HG03066 (cell line): Measurements from ENCODE around the gene CSTPP1.

Experiments used
- ATAC-seq: cut with Tn5 transposase; IDR thresholded peaks from one replicate; pipeline ENCODE4 v1.9.1; 2021; ENCODE audit warnings: low read depth; ENCODE audit not compliant: unreplicated experiment

CSTPP1 gene

DNA sequence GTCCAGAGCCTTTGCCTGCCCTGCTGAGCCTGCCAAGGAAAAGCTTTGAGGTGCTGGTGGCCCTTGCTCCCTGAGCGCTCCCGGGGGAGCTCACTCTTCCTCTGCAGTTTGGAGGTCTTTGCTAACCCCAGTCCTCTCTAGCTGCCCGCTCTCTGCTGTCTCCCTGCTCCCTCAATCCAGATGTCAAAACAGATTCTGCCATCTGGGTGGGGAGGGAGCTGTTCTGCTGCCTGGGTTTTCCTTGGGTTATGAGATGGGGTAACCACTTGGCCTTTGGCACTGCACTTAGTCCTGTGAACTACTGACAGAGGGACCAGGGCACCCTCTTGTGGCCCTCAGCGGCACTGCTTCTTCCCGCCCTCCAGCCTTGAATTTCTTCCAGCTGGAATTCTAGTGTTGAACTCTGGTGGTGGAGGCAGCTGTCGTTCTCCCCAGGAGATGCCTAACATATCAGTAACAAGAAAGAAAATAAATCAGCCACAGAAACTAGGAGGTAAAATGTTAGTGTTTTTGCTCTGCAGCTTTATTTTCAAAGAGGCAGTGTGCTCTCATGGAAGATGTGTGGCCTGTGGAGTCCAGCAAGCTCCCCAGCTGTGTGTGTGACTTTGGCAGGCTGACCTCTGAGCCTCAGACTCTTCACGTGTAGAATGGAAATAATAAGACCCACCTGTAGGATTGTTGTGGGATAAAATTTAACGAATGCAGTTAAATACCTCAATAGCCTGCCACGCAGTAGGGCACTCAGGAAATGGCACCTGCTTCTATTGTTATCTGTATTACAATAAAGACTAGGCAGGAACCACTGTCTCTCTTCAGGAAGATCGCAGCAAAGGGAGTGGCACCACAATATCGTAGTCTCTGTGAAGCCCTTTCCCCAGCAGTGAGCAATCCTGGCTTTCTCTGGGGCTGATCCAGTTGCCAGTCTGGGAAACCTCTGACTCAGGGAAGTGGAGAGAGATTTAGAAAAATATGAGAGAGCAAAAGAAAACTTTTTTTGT is 216.7 kb downstream of the CSTPP1 start:
- ATAC-seq: no peak

DNA sequence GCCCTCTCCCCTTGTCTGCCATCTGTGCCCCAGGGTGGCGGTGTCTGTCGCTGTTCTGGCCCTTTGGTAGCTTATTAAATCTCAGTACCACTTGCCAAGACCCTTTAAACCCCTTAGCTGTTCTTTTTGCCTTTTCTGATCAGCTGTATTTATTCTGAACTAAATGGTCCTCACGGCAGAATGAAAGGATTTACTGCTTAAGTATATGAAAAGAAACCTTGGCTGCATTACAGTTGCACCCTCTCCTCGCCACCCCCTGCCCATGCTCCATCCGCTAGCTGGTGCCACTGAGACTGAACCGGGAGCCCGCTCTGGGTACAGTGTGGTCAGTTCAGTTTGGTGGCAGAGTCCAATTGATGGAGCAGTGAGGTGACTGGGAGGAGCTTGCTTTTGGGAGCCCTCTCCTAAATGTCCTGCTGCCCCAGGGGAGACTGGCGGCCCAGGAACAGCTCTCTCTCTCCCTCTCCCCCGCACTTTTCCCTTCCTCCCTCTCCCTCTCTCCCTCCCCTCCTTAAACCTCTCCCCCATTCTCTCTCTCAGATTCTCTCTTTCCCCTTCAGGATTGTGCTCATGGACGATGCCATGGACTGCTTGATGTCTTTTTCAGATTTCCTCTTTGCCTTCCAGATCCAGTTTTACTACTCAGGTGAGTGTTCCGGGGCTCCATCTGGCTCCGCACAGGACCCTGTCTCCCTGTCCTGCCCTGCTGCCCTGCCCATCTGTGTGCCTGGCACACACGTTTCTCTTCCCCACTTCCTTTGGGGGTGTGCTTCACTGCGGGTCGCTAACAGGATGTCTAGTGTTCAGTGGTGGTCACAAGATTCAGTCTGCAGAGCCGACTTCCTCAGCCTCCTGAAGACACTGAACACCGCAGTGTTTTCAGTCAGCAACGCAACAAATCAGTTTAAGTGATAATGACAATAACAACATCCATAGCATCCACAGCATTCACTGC is 218.3 kb downstream of the CSTPP1 start:
- ATAC-seq: no peak

DNA sequence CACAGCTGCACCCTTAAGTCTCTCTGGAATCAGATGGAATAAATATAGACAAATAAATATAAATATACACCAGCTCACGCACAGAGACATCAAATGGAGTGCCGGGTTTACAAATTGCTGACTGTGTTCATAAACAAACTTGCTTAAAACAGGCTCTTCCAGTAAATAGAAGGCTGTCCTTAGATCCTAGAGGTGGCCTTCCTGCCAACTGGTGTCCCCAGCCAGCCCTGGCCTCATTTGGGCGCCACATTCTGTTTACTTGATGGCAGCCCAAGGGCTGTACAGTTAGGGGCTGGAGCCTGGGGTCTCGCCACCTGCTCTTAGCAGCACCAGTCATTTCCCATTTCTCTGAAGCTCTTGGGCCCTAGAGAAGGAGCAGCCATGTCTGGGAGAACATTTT is 219.3 kb downstream of the CSTPP1 start:
- no peak for ATAC-seq

DNA sequence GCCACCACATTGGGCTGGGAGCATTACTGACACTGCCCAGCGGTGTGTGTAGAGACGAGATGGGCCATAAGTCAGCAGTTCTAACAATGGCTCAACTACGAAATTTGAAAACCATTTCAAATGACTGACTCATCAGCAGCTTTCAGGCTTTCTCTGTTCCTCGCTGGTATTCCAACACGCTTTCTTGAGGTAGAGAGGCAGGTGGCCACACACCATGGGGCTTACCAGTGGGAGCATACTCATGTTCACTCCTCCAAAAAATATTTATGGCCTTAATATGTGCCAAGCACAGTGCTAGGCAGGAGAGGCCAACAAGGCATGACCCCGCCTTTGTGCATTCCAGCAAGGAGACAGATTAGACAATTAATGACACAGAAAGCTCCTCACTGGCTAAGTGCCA is 219.8 kb downstream of the CSTPP1 start:
- ATAC-seq: no peak

DNA sequence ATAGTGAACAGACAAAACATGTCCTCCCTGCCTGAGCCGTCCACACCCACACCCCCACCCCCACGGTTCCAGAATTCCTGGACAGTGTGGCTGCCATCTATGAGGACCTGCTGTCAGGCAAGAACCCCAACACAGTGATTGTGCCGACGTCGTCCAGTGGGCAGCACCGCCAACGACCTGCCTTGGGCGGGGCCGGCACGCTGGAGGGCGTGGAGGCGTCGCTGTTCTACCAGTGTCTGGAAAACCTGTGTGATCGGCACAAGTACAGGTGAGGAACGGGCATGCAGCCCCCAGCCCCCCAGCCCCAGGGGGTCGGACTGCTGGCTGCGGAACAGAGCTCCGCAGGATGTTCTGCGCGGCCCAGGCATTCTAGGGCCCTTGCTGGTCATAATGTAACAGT is 220.4 kb downstream of the CSTPP1 start:
- ATAC-seq: no peak

DNA sequence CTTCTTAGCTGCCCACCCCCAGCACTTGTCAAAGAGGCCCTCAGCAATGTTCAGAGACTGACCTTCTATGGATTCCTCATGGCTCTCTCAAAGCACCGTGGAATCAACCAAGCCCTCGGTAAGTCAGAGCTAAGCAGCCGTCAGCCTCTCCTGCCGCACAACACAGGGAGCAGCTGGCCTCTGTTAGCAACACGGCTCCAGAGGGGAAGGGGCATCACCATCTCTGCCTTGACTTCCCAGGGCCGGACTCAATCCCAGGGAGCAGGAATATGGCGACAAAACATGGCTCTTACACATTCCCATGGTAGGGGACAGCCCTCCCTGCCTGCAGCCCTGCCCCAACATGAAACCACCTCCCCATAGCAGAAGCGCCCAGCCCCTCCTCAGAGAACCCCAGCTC is 221.2 kb downstream of the CSTPP1 start:
- ATAC-seq: no peak

DNA sequence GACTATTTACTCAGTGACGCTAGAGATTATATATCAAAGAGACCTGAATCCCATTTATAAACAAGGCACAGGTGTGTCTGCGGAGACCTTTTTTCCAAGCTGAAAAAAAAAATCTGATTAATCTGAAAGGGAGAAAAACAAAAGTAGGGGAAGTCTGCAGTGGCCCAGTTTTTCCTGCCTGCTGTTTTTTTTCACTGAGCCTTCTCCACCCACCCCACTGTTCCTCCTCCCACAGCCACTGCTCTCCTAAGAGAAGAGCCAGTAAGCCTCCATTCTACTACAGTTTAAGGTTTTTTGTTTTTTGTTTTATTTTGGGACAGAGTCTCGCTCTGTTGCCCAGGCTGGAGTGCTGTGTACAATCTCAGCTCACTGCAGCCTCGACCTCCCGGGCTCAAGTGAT is 221.7 kb downstream of the CSTPP1 start:
- no peak for ATAC-seq

DNA sequence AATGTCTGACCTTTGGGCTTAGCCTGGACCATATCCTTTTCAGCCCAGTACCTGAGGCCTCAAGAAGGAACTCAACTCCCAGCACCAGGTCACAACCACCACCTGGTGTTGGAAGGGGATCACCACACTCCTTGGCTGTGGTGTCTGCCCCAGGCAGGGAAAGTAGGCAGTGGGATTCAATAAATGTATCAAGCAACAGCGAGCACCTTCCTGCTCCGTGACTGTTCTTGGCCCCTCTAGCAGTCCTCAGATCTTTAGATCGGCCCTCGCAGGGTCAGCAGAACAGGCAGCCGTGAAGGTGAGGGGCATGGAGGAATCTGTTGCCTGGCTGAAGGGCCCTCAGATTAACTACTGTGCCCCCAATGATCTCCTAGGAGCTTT is 224.2 kb downstream of the CSTPP1 start:
- no peak for ATAC-seq

DNA sequence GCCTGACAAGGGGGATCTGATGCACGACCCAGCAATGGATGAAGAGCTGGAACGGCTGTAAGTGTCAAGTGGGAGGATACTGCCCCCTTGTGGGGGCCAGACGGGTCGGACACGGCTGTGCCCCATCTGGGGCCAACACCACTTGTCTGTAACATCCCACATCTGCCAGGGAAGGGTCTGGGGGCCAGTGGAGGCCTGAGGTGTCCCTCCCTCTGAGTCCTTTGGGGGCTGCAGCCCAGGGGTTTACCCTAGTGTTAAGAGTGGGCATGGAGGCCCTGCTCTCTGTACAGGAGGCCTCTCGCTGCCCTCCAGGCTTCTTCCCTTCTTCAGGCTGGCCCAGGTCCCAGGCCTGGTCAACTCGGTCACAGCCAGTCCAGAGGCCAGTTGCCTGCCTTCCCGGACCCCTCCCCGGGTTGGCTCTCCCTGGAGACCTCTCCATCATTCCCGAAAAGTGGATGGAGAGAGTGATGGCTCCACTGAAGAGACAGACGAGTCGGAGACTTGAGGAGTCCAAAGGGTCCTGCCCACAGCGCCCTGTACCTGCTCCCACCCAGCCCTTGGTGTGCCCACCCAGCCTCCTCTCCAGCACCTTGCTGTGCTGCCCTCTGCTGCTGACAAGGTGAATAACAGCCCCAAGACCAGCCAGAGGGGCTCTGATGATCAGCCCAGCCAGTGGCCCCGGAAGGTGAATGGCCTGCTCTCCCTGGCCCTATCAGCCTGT is 224.7 kb downstream of the CSTPP1 start:
- ATAC-seq: no peak

DNA sequence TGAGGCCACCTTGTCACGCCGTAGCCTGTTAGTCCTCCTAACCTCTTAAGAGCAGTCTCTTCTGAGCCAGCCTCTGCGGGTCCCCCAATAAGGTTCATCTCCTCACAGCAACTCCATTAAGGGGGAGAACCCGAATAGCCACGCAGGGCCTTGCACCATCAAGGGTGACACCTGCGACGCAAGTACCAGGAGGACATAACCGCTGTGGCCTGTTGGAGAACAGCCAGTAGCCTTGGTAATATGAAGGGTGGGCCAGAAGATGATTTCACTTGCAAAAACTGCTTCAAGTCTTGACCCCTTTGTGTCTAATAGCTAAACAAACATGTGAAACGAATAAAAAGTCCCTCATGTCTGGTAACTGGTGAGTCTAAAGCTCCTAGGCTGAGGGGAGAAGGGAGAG is 225.3 kb downstream of the CSTPP1 start:
- no peak for ATAC-seq

DNA sequence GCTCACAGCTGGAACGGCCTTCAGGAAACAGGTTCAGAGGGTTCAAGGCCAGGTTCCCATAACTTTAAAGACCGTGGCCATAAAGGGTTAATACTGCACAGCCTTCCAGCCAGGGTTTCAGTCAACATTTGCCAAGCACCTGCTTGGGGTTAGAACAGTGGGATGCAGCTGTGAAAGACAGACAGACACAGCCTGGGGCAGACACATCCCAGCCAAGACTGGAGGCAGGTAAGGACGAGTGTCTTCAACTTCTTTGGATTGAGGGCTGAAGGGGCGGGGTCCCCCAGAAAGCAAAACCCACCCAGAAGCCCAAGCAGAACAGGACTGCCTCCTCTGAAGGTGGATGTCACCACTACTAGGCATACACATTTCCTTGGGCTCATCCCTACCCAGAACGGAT is 225.9 kb downstream of the CSTPP1 start:
- no peak for ATAC-seq

DNA sequence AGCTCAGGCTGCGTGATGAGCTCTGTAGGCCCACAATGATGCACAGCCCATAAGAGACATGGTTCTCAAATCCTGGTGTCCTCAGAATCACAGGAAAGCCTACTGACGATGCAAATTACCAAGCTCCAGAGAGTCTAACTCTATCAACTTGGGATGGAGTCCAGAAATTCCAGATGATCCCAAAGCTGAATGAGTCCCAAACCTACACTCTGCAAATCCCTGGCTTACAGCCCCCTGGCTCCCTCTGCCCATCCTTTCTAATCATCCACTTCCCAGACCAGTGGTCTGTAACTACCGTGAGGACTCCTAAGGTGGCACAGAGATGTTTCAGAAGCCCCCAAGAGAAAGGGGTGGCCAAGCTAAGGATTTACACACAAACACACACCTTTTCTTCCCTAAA is 226.6 kb downstream of the CSTPP1 start:
- no peak for ATAC-seq

DNA sequence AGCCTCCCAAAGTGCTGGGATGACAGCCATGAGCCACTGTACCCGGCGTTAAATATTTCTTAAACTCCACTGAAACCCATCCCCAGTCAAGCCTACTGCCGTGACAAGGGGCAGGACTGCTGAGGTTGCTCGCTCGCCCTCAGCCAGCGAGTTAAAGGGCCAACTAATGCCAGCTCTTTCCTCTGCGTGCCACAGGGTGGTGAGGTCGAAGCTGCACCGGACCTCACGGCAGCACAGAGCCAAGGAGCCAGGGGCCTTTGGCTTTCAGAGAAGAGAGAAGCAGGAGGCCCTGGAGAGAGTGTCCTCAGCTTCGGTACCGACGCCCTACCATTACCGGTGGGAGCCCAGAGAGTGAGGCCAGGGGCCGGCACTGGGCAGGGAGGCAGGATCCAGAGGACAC is 227.3 kb downstream of the CSTPP1 start:
- ATAC-seq: no peak

DNA sequence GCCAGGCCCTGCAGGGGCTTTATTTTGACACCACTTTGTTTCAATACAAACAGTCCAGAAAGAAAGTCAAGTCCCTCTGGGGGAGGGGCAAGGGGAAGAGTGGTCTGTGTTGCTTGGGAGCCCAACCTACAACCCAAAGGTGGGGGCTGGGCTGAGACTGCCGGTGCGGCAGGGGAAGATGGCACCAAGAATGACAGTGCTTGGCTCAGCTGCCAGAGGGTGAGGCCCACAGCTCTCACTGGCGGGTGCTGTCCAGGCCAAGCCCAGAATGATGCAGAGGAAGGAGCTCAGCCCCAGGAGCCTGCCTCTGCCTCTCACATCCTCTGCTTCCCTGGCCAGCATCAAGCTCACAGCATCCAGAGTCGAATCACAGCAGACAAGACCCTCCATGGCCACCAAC is 227.8 kb downstream of the CSTPP1 start:
- ATAC-seq: no peak

DNA sequence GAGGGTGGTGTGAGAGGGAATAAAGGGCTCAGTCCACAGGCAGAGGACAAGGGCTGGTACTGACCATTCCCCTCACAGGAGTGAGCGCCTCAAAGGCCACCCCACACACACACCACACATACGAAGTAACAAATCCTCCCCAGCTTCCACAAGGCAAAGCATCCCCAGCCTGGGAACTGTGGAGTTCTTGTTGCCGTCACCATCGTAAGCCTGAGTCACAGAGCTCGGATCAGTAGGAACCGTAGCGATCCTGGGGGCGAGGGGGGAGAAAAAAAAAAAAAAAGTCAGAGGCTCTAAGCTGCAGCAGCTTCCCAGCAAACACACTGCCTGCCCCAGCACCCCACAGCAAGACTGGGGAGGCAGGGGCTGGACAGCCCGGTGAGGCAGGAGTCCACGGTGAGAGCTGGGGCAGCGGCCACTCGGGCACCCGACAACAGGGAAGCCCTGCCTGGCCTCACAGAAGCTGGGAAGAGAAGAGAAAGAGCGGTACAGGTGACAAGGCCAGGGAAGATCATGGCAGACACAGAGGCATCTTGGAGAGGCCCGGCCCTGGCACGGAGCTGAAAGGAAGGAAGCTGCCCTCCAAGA is 228.8 kb downstream of the CSTPP1 start:
- no peak for ATAC-seq

DNA sequence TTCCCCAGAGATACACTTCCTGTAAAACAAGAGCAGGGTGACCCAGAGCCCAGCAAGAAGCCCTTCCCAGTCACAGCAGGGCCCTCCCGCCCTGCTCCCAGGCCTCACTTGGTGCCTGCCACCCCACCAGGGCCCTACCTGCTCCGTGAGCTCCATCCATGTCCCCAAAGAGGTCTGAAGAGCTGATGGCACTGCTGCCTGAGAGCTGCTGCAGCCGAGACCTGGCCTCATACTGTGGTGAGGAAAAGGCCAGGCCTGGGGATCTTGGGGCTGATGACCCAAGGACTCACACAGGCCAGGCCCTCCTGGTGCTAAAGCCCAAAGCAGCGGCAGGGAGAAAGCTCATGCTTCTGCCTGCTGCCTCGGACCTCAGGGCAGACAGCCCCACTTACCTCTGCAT is 229.8 kb downstream of the CSTPP1 start:
- no peak for ATAC-seq

DNA sequence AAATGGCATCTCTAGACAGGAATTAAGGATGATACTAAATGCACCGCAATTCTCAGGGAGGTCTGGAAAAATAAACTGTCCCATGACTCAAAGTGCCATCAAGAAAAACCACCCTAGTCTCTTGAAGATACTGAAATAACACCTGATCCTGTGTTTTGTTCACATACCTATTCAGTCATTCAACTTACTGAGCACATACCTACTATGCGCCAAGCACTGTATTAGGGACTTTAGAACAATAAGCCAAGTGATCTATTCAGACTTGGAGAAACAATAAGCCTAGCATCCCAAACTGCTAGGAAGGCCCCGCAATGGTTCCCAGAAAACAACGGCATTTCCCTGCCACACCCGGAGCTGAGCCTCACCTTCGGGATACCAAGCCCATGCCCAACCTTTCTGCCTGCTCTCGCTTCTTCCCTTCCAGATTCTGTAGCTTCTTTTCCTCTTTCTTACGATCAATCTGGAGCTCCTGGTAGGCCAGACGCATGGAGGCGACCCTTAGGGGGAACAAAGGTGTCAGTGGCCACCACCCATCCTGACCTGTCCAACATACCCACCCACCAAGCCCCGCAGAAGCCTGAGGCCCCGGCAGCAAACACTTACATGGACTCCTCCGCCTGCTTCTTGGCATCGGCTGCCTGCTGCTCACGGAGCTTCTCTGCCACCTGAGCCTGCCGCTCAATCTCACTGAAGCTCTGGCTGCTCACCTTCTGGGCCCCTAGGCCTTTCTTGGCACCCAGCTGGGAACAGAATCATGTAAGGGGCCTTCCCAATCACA is 234.7 kb downstream of the CSTPP1 start:
- ATAC-seq: no peak

DNA sequence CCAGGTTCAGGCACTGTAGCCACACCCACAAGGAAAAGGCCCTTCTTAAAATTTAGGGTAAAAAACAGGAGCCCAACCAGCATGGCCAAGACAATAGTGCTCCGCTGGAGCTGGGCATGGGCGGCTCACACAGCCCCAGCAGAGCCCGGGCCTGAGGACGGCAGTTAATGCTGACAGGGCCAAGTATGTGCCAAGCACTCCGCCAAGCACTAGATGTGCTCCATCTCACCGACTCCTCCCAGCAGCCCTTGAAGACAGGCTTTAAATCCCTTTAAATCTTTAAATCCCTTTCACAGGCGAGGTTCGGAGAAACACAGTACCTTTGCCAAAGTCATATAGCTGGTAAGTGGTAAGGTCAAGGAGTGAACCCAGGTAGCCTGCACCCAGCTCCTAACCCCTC is 235.3 kb downstream of the CSTPP1 start:
- no peak for ATAC-seq

DNA sequence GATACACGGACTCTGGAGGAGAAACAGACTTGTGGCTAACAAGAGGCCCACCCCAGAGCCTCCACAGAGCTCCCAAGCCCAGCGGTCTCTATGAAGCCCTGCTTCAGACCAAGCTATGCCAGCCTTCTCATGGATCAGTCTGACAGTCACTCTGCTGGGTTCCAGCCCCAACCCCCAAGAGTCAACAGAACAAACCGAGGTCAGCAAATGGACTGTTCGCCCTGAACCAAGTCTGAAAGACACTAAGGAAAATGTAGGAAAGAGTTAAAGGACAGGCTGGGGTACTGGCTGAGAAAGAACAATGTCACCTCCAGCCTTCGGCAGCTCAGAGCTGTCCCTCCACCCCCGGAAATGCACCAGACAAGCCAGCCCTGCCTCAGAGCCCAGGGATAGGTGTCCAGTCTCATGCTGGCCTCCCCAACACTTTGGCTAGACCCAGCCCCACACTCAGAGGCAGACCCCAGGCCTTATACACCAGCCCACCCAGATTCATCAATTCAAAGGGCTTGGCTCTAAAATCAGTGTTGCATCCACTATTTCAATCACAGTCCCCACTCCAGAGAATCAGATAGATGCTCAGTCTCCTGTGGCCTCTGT is 236.3 kb downstream of the CSTPP1 start:
- ATAC-seq: no peak
